HG02588 (cell line): ENCODE results near the gene HNRNPH3.
"Not testable (repeated sequence)": the region's sequence is repeated elsewhere in the genome, so short reads cannot be mapped to it uniquely, and the experiment has no call there.

Experiments
- ATAC-seq: cut with Tn5 transposase; IDR thresholded peaks from one replicate; pipeline ENCODE4 v1.9.1; 2021; ENCODE audit warnings: mild to moderate bottlenecking, moderate library complexity; ENCODE audit not compliant: unreplicated experiment

Gene HNRNPH3

GRCh38 chr10:68331455-68332258, at the start of gene HNRNPH3:
HNRNPH3 (plus strand) TSS chr10:68332064; CDS start chr10:68337222, 5,158 bp downstream.
- peak; percentile 76 for ATAC-seq

- ATAC-seq, result no peak
These were observed 47.5 kb upstream of the HNRNPH3 start for GRCh38 chr10:68284062-68285001.

GRCh38 chr10:68288717-68289116, 43.1 kb upstream of the HNRNPH3 start:
- ATAC-seq, result no peak

GRCh38 chr10:68290736-68291135, 41.1 kb upstream of the HNRNPH3 start:
- no peak for ATAC-seq

GRCh38 chr10:68296843-68297663, 34.8 kb upstream of the HNRNPH3 start:
- ATAC-seq, result no peak

- ATAC-seq, result no peak
These were observed 30.6 kb upstream of the HNRNPH3 start for GRCh38 chr10:68301301-68301700.

GRCh38 chr10:68301790-68302502, 29.9 kb upstream of the HNRNPH3 start:
- no peak for ATAC-seq

- no peak for ATAC-seq
These were observed 29.4 kb upstream of the HNRNPH3 start for GRCh38 chr10:68302503-68302823.

- ATAC-seq, result no peak
These were observed 29.0 kb upstream of the HNRNPH3 start for GRCh38 chr10:68302871-68303270.

- no peak for ATAC-seq
These were observed 27.9 kb upstream of the HNRNPH3 start for GRCh38 chr10:68303849-68304412.

GRCh38 chr10:68305854-68306253, 26.0 kb upstream of the HNRNPH3 start:
- ATAC-seq, result no peak

- no peak for ATAC-seq
These were observed 21.3 kb upstream of the HNRNPH3 start for GRCh38 chr10:68310531-68310930.

GRCh38 chr10:68314930-68315329, 16.9 kb upstream of the HNRNPH3 start:
- not testable (repeated sequence) for ATAC-seq

- ATAC-seq, result no peak
These were observed 16.3 kb upstream of the HNRNPH3 start for GRCh38 chr10:68315582-68315981.

GRCh38 chr10:68318331-68319059, 13.4 kb upstream of the HNRNPH3 start:
- no peak for ATAC-seq

GRCh38 chr10:68324396-68324795, 7.5 kb upstream of the HNRNPH3 start:
- not testable (repeated sequence) for ATAC-seq

GRCh38 chr10:68327889-68328786, 3.7 kb upstream of the HNRNPH3 start:
- no peak for ATAC-seq

- no peak for ATAC-seq
These were observed 2.4 kb upstream of the HNRNPH3 start for GRCh38 chr10:68329506-68329861.
